ENCODE measurements around the gene ZNF391. TPM values are rescaled to one million over a fixed set of nuclear protein-coding genes. Genes with fewer than 3 reads are reported as not detected.

ZNF391 gene
- total RNA-seq, 1 experiment from 2014 or later, result 5.4 TPM

- Histone ChIP-seq H3K4me2 (ENCODE audit: insufficient read depth, insufficient read length, low read length) (no peak overlapping the region), H4K91ac (ENCODE audit: insufficient read length, low read depth, low read length) (no peak overlapping the region), H2BK12ac (ENCODE audit: insufficient read length, low read depth, low read length) (no peak overlapping the region), H2AFZ (ENCODE audit: low read length) (no peak overlapping the region), H4K8ac (replicated peaks; ENCODE audit: insufficient read length, low read depth, low read length) (no peak overlapping the region), H3K14ac (ENCODE audit: insufficient read depth, low read length) (no peak overlapping the region), H2BK5ac (ENCODE audit: insufficient read length, low read length) (no peak overlapping the region), H3K56ac (ENCODE audit: insufficient read length, low read depth, low read length) (no peak overlapping the region), H2BK120ac (ENCODE audit: low read depth, low read length, poor library complexity, severe bottlenecking) (no peak overlapping the region), H3K79me2 (ENCODE audit: insufficient read depth, low read length) (no peaks in the 10 kb centered on the region), H3K23ac (ENCODE audit: insufficient read length, low read depth, low read length) (no peak overlapping the region), H3K9ac (ENCODE audit: extremely low read depth, insufficient read length, low read length) (no peak overlapping the region), H3K27me3 (ENCODE audit: insufficient read depth, low read length) (no peaks in the 10 kb centered on the region), H3K18ac (ENCODE audit: insufficient read length, low read depth, low read length) (no peak overlapping the region), H3K79me1 (ENCODE audit: insufficient read depth, low read depth, low read length, poor library complexity, severe bottlenecking) (no peaks in the 10 kb centered on the region), H3T11ph (ENCODE audit: low read length) (no peak overlapping the region), H4K5ac (ENCODE audit: insufficient read length, low read depth, low read length) (no peak overlapping the region), H3K9me3 (ENCODE audit: control insufficient read depth, low read depth, low read length) (peaks cover under 1% of the 10 kb centered on the region), H2BK20ac (ENCODE audit: low read depth, low read length, poor library complexity, severe bottlenecking) (no peak overlapping the region), H3K23me2 (ENCODE audit: insufficient read length, low read depth, low read length, poor library complexity, severe bottlenecking) (no peaks in the 10 kb centered on the region), H4K20me1 (ENCODE audit: control insufficient read depth, insufficient read depth, insufficient read length) (no peaks in the 10 kb centered on the region), H3K27ac (ENCODE audit: insufficient read length, low read depth, low read length) (no peak overlapping the region), H3K4ac (ENCODE audit: low read depth, low read length) (no peak overlapping the region), H2AK5ac (ENCODE audit: insufficient read length, low read length) (no peak overlapping the region), H3K4me1 (ENCODE audit: insufficient read depth, low read length) (no peaks in the 10 kb centered on the region), H2BK15ac (ENCODE audit: low read depth, low read length) (no peak overlapping the region)
- Mint-ChIP-seq H3K4me3 (no peak overlapping the region; a peak in 1 of 5 replicates), H3K27ac (no peak overlapping the region), H3K9me3 (peaks cover 21 to 26% of the 10 kb centered on the region in 2 experiments; a peak in 4 of 5 replicates), H3K4me1 (no peaks in the 10 kb centered on the region), H3K27me3 (ENCODE audit: low read depth) (no peaks in the 10 kb centered on the region), H3K36me3 (ENCODE audit: insufficient read depth in 1 of 3, low read depth in 3 of 3) (peaks cover 0 to 1% (median 0%) of the 10 kb centered on the region in 3 experiments; a peak in 3 of 7 replicates)
- no peak for DNase-seq
- no CpG with 5 or more reads among the region's 4 CpGs for WGBS (ENCODE audit: extremely low coverage, insufficient read length, low lambda C conversion rate)
- no peak for TF ChIP-seq CTCF (conservative IDR thresholded peaks at IDR 0.05)
Measured at GRCh38 chr6:27352850-27353249, 35.7 kb upstream of the ZNF391 start.
